CD4-positive, alpha-beta memory T cell (primary cell): ENCODE data around the gene LMO4. TPM values are rescaled to one million over a fixed set of nuclear protein-coding genes. Genes with fewer than 3 reads are reported as not detected.
A peak's percentile ranks its signal among the peaks of the same experiment; 100 is the strongest.

Source experiments
- CTCF ChIA-PET: fragments of 350-600 bp; sonication (Branson Sonifier 250); formaldehyde crosslinking; loops from one replicate; lab custom pipeline; 2021; ENCODE audit warnings: inconsistent platforms; ENCODE audit not compliant: partially characterized antibody; lab: Charles Lee
- POLR2A ChIA-PET: fragments of 350-600 bp; sonication (Branson Sonifier 250); formaldehyde crosslinking; loops from one replicate; lab custom pipeline; 2021; ENCODE audit not compliant: partially characterized antibody; lab: Charles Lee
- DNase-seq, 5 donors: peaks; one replicate each; pipeline versions ENCODE4 v3.0.0 to v3.0.0-alpha.2; 2020 to 2022; ENCODE audit warnings: mixed read lengths in 1 of 5
- H3K27ac ChIP-seq: one replicate; pipeline ENCODE4 v1.7.0; 2013; ENCODE audit warnings: low read depth, low read length
- H3K27me3 ChIP-seq: 2 replicates; pipeline ENCODE4 v1.7.0; 2013; ENCODE audit warnings: mild to moderate bottlenecking, low read length, moderate library complexity; ENCODE audit not compliant: insufficient read depth
- H3K36me3 ChIP-seq: 2 replicates; pipeline ENCODE4 v1.7.0; 2013; ENCODE audit warnings: mild to moderate bottlenecking, low read length, moderate library complexity; ENCODE audit not compliant: insufficient read depth
- H3K4me1 ChIP-seq: 2 replicates; pipeline ENCODE4 v1.7.0; 2013; ENCODE audit warnings: mild to moderate bottlenecking, low read length, moderate library complexity; ENCODE audit not compliant: insufficient read depth
- H3K4me3 ChIP-seq, 2 donors: one replicate each; pipeline ENCODE4 v1.7.0; 2013; ENCODE audit warnings: low read length in 2 of 2, mild to moderate bottlenecking in 1 of 2
- H3K9me3 ChIP-seq, 2 donors: one replicate each; pipeline ENCODE4 v1.7.0; 2013; ENCODE audit warnings: low read length in 2 of 2, control low read depth in 1 of 2; ENCODE audit not compliant: control insufficient read depth in 1 of 2
- H3K27ac Mint-ChIP-seq, 7 donors: one replicate each; pipeline ENCODE4 v1.8.0; 2020 to 2021; ENCODE audit warnings: mixed read lengths in 7 of 7, mild to moderate bottlenecking in 6 of 7, inconsistent platforms in 3 of 7, moderate library complexity in 3 of 7
- H3K27me3 Mint-ChIP-seq, 2 donors: one replicate each; pipeline ENCODE4 v1.8.0; 2020 to 2021; ENCODE audit warnings: mixed read lengths in 2 of 2
- H3K36me3 Mint-ChIP-seq, 2 donors: one replicate each; pipeline ENCODE4 v1.8.0; 2020 to 2021; ENCODE audit warnings: mixed read lengths in 2 of 2, inconsistent platforms in 1 of 2, mild to moderate bottlenecking in 1 of 2
- H3K4me1 Mint-ChIP-seq, 4 donors: one replicate each; pipeline ENCODE4 v1.8.0; 2020 to 2021; ENCODE audit warnings: mixed read lengths in 4 of 4, mild to moderate bottlenecking in 1 of 4
- H3K4me3 Mint-ChIP-seq, 8 donors: one replicate each; pipeline ENCODE4 v1.8.0; 2020 to 2021; ENCODE audit warnings: mixed read lengths in 8 of 8, mild to moderate bottlenecking in 7 of 8, moderate library complexity in 6 of 8, inconsistent platforms in 3 of 8
- H3K9me3 Mint-ChIP-seq, 8 donors: one replicate each; pipeline ENCODE4 v1.8.0; 2020 to 2021; ENCODE audit warnings: mixed read lengths in 8 of 8, mild to moderate bottlenecking in 5 of 8, inconsistent platforms in 3 of 8, moderate library complexity in 1 of 8
- intact Hi-C: fragments of 100-400 bp; cut with micrococcal nuclease; formaldehyde crosslinking; loops from one replicate; pipeline ENCODE4 v1.15.1; 2023
- polyA plus RNA-seq, 2 donors: library from polyadenylated mRNA; unstranded; fragments of 300-500 nt; fragmentation: Illumina TruSeq; gene quantifications; one replicate each; pipeline ENCODE4 v1.2.3, GENCODE V29; 2021
- total RNA-seq, 2 experiments: library from RNA; stranded (reverse); gene quantifications; one replicate each; pipeline ENCODE4 v1.2.3, GENCODE V29; 2021

Gene LMO4
- total RNA-seq (10 to 100 TPM; 25.0 TPM), polyA plus RNA-seq (10 to 100 TPM; 19.6 to 24.7 TPM)

- peak within 1 kb of the TSS; percentile 55 to 71 for H3K4me3 ChIP-seq
- Mint-ChIP-seq H3K4me1 (peaks cover 26 to 51% (median 36%) of the 10 kb centered on the region in 4 donors), H3K9me3 (no peaks in the 10 kb centered on the region), H3K4me3 (peak within 1 kb of the TSS; percentile 96 to 98 (median 97)), H3K27ac (peak within 1 kb of the TSS; percentile 91 to 98 (median 95)), H3K27me3 (peaks cover 0 to 1% of the 10 kb centered on the region in 2 donors), H3K36me3 (peaks cover 0 to 15% of the 10 kb centered on the region in 2 donors)
- CTCF ChIA-PET: interaction anchor here (1.7 to 4.7 kb wide), 5 partner anchors 7 to 625 kb away, joined by 7 to 48 read pairs (median 17); no protein-coding TSS in a partner anchor
- no peaks in the 10 kb centered on the region for H3K9me3 ChIP-seq
- H3K27me3 ChIP-seq: no peaks in the 10 kb centered on the region
- peak; percentile 80 to 91 (median 82) for DNase-seq
- no peaks in the 10 kb centered on the region for H3K36me3 ChIP-seq
- intact Hi-C loops: loop anchor here (1.0 to 10.0 kb wide), 3 partner anchors 326 to 1356 kb away; partner anchors contain the start of genes HS2ST1, PKN2 and SELENOF
- H3K4me1 ChIP-seq: peaks cover 32% of the 10 kb centered on the region
- peak within 1 kb of the TSS; percentile 69 for H3K27ac ChIP-seq
- POLR2A ChIA-PET: interaction anchor here (0.6 to 4.8 kb wide), 7 partner anchors 23 to 625 kb away, joined by 3 to 42 read pairs (median 8); partner anchors contain the start of genes HS2ST1, SELENOF and SH3GLB1
Observed at GRCh38 chr1:87328272-87329050, at the start of gene LMO4. LMO4 (plus strand) TSS chr1:87328880; CDS start chr1:87332016, 3,136 bp downstream.

- H3K27ac ChIP-seq: no peak overlapping the region
- ChIA-PET CTCF (interaction anchor here (1.3 kb wide), 1 partner anchor 674 kb away, joined by 3 read pairs; no protein-coding TSS in a partner anchor), POLR2A (no interaction called here)
- H3K9me3 ChIP-seq: no peaks in the 10 kb centered on the region
- H3K27me3 ChIP-seq: no peaks in the 10 kb centered on the region
- Mint-ChIP-seq H3K4me1 (no peaks in the 10 kb centered on the region), H3K27ac (no peak overlapping the region), H3K27me3 (peaks cover 4 to 19% of the 10 kb centered on the region in 2 donors), H3K9me3 (no peaks in the 10 kb centered on the region), H3K36me3 (no peaks in the 10 kb centered on the region), H3K4me3 (no peak overlapping the region)
- H3K4me1 ChIP-seq: no peaks in the 10 kb centered on the region
- no peaks in the 10 kb centered on the region for H3K36me3 ChIP-seq
- intact Hi-C loops: no loop called here
- no peak for DNase-seq
- H3K4me3 ChIP-seq: no peak overlapping the region
Observed at GRCh38 chr1:87279536-87279875, 49.2 kb upstream of the LMO4 start.

- H3K4me1 Mint-ChIP-seq: no peaks in the 10 kb centered on the region
- H3K27me3 Mint-ChIP-seq: peaks cover 4 to 18% of the 10 kb centered on the region in 2 donors
- H3K9me3 Mint-ChIP-seq: no peaks in the 10 kb centered on the region
- no peaks in the 10 kb centered on the region for H3K36me3 Mint-ChIP-seq
- H3K4me3 Mint-ChIP-seq: no peak overlapping the region
- no peaks in the 10 kb centered on the region for H3K36me3 ChIP-seq
- H3K9me3 ChIP-seq: no peaks in the 10 kb centered on the region
- H3K27me3 ChIP-seq: no peaks in the 10 kb centered on the region
- no peaks in the 10 kb centered on the region for H3K4me1 ChIP-seq
- no peak overlapping the region for H3K4me3 ChIP-seq
- DNase-seq: no peak
- POLR2A ChIA-PET: no interaction called here
- H3K27ac ChIP-seq: no peak overlapping the region
- H3K27ac Mint-ChIP-seq: no peak overlapping the region
- intact Hi-C loops: no loop called here
- CTCF ChIA-PET: interaction anchor here (1.3 kb wide), 1 partner anchor 674 kb away, joined by 3 read pairs; no protein-coding TSS in a partner anchor
Observed at GRCh38 chr1:87279966-87280535, 48.6 kb upstream of the LMO4 start.

GRCh38 chr1:87284456-87285240, 44.0 kb upstream of the LMO4 start:
- H3K27me3 Mint-ChIP-seq: peaks cover 5 to 8% of the 10 kb centered on the region in 2 donors
- Histone ChIP-seq H3K36me3 (no peaks in the 10 kb centered on the region), H3K4me3 (no peak overlapping the region), H3K27me3 (no peaks in the 10 kb centered on the region), H3K9me3 (no peaks in the 10 kb centered on the region), H3K27ac (no peak overlapping the region), H3K4me1 (no peaks in the 10 kb centered on the region)
- intact Hi-C loops: no loop called here
- no peak overlapping the region for H3K4me3 Mint-ChIP-seq
- DNase-seq: no peak
- H3K4me1 Mint-ChIP-seq: no peaks in the 10 kb centered on the region
- CTCF ChIA-PET: interaction anchor here (1.1 kb wide), 1 partner anchor 9 kb away, joined by 3 read pairs; no protein-coding TSS in a partner anchor
- no peaks in the 10 kb centered on the region for H3K36me3 Mint-ChIP-seq
- H3K27ac Mint-ChIP-seq: no peak overlapping the region
- no peaks in the 10 kb centered on the region for H3K9me3 Mint-ChIP-seq
- POLR2A ChIA-PET: no interaction called here

- Mint-ChIP-seq H3K27ac (no peak overlapping the region), H3K36me3 (no peaks in the 10 kb centered on the region), H3K9me3 (no peaks in the 10 kb centered on the region), H3K27me3 (peaks cover 1 to 10% of the 10 kb centered on the region in 2 donors), H3K4me1 (no peaks in the 10 kb centered on the region), H3K4me3 (no peak overlapping the region)
- Histone ChIP-seq H3K27ac (no peak overlapping the region), H3K9me3 (no peaks in the 10 kb centered on the region), H3K4me1 (no peaks in the 10 kb centered on the region), H3K27me3 (no peaks in the 10 kb centered on the region), H3K36me3 (no peaks in the 10 kb centered on the region), H3K4me3 (no peak overlapping the region)
- no peak for DNase-seq
- CTCF ChIA-PET: interaction anchor here (1.1 to 6.3 kb wide), 3 partner anchors 9 to 662 kb away, joined by 3 to 75 read pairs (median 12); no protein-coding TSS in a partner anchor
- POLR2A ChIA-PET: no interaction called here
- intact Hi-C loops: no loop called here
Observed at GRCh38 chr1:87291107-87291506, 37.6 kb upstream of the LMO4 start.

- no peak overlapping the region for H3K27ac ChIP-seq
- Mint-ChIP-seq H3K9me3 (no peaks in the 10 kb centered on the region), H3K4me3 (no peak overlapping the region), H3K4me1 (no peaks in the 10 kb centered on the region), H3K27me3 (peaks cover 0 to 10% of the 10 kb centered on the region in 2 donors), H3K36me3 (no peaks in the 10 kb centered on the region), H3K27ac (no peak overlapping the region)
- POLR2A ChIA-PET: no interaction called here
- DNase-seq: peak; percentile 42 to 62 (median 52)
- no peaks in the 10 kb centered on the region for H3K36me3 ChIP-seq
- H3K4me1 ChIP-seq: no peaks in the 10 kb centered on the region
- no peaks in the 10 kb centered on the region for H3K9me3 ChIP-seq
- CTCF ChIA-PET: interaction anchor here (0.8 to 6.3 kb wide), 15 partner anchors 9 to 770 kb away, joined by 3 to 75 read pairs (median 3); no protein-coding TSS in a partner anchor
- no peak overlapping the region for H3K4me3 ChIP-seq
- intact Hi-C loops: loop anchor here (1.0 to 2.0 kb wide), 3 partner anchors 33 to 1010 kb away; no protein-coding TSS in a partner anchor
- H3K27me3 ChIP-seq: no peaks in the 10 kb centered on the region
Observed at GRCh38 chr1:87292684-87293493, 35.8 kb upstream of the LMO4 start.
